PC-3 (cell line): ENCODE measurements around the gene HPCA.

Source experiments
- CTCF ChIP-seq: fragments of 300-600 bp; sonication (generic); conservative IDR thresholded peaks from 2 replicates; pipeline ENCODE4 v1.5.1; 2017; ENCODE audit warnings: antibody characterized with exemption, low read depth, mild to moderate bottlenecking, low read length
- EZH2phosphoT487 ChIP-seq: fragments of 300-600 bp; sonication (generic); IDR thresholded peaks from 2 replicates; pipeline ENCODE4 v1.6.1; 2018; ENCODE audit warnings: mild to moderate bottlenecking, antibody characterized with exemption, low read length, borderline replicate concordance

- TF ChIP-seq CTCF: no peak
- no peak for TF ChIP-seq EZH2phosphoT487
Measured at GRCh38 chr1:32894019-32894600, 7.8 kb downstream of the HPCA start.
